GM19324 (cell line): ENCODE data around the gene PON3.

Source experiments
- ATAC-seq: cut with Tn5 transposase; IDR thresholded peaks from one replicate; pipeline ENCODE4 v1.9.1; 2021; ENCODE audit warnings: mild to moderate bottlenecking, moderate library complexity; ENCODE audit not compliant: unreplicated experiment, low FRiP score

PON3 gene

DNA sequence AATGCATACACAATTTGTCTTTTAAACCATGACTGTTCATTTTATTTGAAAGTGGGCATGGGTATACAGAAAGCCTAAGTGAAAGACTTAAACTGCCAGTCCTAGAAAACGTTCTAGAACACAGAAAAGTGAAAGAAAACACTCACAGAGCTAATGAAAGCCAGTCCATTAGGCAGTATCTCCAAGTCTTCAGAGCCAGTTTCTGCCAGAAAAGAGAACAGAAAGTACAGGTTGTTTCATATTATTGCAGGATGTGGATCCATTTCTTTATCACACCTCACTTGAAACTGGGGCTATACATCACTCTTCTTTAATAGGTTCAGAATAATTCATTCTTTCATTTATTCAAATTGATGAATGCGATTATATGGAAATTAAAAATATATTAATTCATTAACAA, 79.6 kb downstream of the PON3 start:
- ATAC-seq, result peak; percentile 80

DNA sequence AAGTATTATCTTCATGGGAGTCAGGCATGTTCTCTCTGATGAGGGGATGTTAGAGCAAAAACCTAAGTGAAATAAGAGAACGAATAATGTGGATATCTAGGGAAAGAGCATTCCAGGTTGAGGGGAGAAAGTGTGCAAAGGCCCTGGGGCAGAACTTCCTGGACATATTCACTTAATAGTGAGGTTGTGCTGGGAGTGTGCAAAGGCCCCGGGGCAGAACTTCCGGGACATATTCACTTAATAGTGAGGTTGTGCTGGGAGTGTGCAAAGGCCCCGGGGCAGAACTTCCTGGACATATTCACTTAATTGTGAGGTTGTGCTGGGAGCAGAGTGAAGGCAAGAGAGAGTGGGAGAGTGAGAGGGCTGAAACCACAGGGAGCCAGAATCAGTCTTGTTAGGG, 83.6 kb downstream of the PON3 start:
- no peak for ATAC-seq

DNA sequence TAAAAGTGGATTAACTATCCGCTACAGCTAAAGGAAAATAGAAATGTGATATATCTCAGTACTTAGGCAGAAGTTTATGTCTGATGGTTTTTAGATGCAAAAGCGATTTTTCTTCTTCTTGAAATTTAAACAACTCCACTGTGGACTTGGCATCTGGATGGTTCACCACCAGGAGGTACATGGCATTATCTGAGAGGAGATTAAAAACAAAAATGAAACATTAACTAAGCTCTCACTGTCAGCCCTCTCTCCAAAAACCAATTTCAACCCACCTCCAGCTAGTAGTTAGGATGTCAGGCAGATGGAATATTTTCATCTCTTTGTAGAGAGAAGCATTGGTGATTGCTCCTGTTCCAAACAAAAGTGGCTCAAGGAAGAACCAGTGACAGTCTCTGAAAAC, 84.8 kb downstream of the PON3 start:
- ATAC-seq, result no peak

DNA sequence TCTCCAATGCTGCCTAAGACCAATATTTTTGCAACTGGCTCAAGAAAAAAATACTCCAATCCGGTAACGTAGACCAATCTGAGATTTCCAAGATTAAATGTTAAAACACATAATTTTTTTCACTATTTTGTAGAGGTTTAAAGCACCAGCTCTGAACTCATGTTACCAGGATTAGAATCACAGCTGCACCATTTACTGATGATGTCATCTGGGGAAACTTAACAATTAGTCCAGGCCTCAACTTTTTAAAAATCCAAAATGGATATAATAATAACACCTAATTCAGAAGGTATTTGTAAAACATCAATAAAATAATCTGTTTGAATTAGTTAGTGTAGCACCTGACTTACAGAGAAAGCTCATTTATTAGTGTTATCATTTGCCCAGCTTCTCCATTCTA, 86.2 kb downstream of the PON3 start:
- ATAC-seq, result no peak
